NCI-H187 (cell line): ENCODE measurements around the gene PTPRN2.

Experiments used
- DNase-seq, 2 experiments: peaks; one replicate each; lab custom pipeline; 2025; lab: John Stamatoyannopoulos, UW

The PTPRN2 gene

GRCh38 chr7:157831143-157831905 is 756.3 kb downstream of the PTPRN2 start:
- DNase-seq = no peak

DNA sequence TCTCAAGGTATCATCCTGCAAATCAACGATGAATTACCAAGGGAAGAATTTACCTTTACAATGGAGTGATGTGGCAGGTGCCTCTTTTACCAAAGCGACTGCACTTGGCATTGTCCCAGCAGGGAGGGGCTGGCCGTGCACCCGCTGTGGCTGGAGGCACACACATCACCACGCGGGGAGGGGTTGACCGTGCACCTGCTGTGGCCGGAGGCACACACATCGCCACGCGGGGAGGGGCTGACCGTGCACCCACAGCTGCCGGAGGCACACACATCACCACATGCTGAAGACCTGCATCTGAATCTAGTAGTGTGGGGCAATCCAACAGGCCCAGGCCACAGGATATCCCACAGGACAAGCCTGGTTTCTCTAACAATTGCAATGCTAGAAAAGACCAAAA is 757.3 kb downstream of the PTPRN2 start:
- DNase-seq = peak in 1 of 2 experiments; percentile 83

DNA sequence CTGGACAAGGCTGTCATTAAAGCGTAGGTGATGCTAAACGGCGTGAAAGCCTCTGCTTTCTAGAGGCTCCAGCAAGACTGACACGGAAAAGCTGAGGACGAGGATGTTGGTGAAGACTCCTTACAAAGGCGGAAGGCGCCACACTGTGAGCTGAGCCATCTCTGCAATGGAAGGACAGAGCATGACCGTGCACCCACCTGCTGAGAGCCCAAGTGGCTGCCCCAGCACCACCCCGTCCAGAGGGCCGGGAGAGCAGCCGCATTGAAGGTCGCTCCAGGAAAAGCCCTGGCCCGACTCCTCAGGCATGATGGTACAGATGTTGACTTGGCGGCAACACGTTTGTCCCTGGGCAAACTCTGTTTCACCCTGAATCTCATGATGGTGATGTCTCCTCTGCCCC is 758.1 kb downstream of the PTPRN2 start:
- peak in 1 of 2 experiments; percentile 53 for DNase-seq

GRCh38 chr7:157828881-157829280 is 758.7 kb downstream of the PTPRN2 start:
- DNase-seq = no peak

GRCh38 chr7:157828190-157828589 is 759.4 kb downstream of the PTPRN2 start:
- no peak for DNase-seq

- DNase-seq = no peak
Measured at GRCh38 chr7:157827863-157828160, 759.8 kb downstream of the PTPRN2 start.

DNA sequence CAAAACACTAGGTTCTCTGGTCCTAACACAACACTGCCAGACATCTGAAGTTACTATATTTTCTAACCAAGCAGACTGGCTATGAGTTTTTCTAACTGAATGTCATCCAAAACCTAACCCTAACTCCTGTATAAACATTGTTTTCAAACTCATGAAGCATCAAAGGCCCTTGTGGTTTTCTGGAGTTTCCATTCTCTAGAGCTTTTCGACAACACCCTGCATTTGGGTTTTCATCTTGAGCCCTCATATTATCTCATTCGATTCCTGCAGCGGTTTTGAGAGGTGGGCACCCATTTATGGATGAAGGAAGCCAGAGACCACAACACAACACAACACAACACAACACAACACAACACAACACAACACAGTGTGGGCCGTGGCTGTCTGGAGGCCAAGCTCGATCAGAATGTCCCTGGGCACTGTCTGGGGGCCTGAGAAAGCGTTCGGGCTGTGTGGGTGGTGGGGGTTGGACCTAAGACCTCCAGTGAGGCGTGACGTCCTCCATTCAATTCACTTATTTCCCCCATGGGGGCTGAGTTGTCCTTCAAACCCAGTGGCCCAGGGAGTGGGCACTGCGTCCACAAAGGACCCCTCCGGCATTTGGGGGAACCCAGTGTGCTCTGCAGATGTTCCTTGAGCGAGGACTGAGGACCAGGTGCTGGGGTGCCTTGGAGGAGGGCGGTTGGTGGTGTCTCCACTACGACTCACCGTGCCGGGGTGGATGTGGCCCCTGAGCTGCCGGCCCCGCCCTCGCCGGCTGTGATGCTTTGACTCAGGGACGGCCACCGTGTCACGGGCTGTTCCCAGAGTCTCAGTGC is 760.4 kb downstream of the PTPRN2 start:
- DNase-seq = no peak

DNA sequence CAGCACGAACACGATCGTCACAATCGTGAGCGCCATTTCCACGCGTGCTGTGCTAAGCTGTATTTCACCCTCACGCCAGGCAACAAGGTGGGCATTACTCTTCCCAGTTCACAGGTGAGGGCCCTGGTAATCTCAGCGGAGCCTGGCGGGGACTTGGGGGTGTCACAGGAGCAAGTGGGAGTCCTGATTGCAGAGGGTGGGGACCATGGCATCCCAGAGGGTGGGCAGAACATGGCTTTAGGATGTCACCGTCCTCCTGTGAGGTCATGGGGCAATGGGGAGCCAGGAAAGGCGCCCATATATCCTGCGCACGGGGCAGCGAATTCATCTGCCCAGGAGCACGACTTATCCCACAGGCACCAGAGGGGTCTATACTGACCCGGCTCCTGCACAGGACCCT is 761.1 kb downstream of the PTPRN2 start:
- DNase-seq = no peak

DNA sequence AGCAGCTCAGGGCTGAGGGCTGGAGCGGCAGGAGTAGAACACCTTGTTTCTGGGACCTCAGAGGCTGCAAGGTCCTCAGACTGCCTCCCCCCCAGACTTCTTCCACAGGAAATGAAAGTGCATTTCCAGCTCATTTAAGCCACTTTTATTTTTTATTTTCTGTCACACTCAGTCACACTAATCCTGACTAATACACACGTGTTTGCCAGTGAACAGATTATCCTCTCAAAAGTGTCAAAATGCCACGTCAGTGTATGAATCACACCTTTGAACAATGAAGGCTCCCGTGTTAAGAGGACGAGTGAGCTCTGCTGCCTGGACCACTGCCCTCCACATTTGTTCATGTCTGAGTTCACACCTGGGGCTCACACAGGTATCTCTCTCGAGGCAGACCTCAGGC is 762.3 kb downstream of the PTPRN2 start:
- DNase-seq = no peak

GRCh38 chr7:157824819-157825121 is 762.9 kb downstream of the PTPRN2 start:
- DNase-seq = no peak

DNA sequence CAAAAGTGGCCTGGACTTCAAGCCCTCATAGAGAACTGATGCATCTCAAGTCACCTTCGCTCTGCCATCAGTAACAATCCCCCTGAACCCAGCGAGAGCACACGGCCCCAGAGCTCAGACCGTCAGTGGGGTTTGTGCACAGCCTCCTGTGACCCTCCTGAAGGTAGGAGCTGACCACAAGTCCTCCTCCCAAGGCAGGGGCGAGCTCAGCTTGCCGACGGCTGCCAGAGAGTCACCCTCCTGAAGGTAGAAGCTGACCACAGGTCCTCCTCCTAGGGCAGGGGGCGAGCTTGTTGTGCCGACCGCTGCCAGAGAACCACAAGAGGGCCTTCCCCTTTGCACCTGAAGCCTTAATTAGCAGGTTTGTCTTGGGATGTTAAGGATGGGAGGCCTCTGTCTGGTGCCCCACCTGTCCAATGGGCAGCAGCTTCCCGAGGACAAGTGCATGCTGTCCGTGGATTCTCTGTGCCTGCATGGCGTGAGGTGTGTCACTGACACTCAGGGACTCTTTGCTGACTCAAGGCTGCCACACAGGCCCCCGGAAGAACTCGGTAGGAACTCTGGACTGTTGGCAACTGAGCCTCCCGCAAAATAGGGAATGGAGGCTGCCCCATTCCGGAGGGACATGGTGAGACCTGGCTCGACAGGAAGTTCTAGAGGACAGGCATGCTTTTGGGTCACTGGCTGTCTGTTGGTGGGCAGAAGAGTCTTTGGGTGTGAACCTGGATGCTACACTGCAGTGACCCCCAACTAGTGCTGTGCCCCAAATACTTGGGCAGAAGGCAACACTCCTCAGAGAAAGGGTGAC is 763.4 kb downstream of the PTPRN2 start:
- DNase-seq = no peak

DNA sequence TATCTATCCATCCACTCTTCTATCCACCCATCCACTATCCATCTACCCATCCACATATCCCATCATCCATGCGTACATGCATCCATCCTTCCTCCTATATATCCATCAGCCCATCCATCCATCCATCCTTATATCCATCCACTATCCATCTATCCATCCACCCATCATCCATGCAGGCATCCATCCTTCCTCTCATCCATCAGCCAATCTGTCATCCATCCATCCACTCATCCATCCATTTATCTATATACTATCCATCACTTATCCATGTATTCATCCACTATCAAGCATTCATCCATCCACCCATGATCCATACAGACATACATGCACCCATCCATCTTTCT is 765.0 kb downstream of the PTPRN2 start:
- no peak for DNase-seq

DNA sequence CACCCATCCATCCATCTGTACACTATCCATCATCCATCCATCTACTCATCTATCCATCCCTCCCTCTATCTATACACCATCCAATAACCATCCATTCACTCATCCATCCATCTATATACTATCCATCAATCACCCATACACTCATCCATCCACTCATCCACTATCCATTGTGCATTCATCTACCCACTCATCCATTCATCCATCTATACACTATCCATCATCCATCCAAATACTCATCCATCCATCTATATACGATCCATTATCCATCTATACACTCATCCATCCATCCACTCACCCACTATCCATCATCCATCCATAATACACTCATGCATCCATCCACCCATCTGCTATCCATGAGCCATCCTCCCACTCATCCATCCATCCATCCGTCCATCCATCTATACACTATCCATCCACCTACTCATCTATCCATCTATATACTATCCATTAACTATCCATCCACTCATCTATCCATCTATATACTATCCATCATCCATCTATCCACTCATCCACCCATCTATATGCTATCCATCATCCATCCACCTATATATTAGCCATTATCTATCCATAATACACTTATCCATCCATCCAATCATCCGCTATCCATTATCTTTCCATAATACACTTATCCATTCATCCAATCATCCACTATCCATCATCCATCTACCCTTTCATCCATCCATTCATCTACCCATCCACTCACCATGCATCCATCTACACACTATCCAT is 765.5 kb downstream of the PTPRN2 start:
- no peak for DNase-seq

GRCh38 chr7:157820796-157821195 is 766.8 kb downstream of the PTPRN2 start:
- no peak for DNase-seq

DNA sequence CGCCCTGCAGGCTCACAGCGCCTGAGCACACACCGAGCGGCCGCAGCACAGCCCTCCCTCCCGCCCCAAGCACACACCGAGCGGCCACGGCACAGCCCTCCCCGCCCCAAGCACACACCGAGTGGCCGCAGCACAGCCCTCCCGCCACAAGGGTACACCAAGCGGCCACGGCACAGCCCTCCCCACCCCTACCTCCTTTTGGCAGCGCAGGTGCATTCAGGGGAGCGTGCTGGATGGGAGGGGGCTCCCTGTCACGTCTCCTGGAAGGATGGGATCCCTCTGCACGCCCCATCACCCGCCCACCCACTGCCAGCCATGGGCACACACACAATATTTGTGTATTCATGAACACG is 768.2 kb downstream of the PTPRN2 start:
- no peak for DNase-seq

- no peak for DNase-seq
Measured at GRCh38 chr7:157818701-157819454, 768.7 kb downstream of the PTPRN2 start.

- no peak for DNase-seq
Measured at GRCh38 chr7:157817944-157818700, 769.5 kb downstream of the PTPRN2 start.

- DNase-seq = no peak
Measured at GRCh38 chr7:157817433-157817832, 770.2 kb downstream of the PTPRN2 start.

- DNase-seq = no peak
Measured at GRCh38 chr7:157816526-157817250, 770.9 kb downstream of the PTPRN2 start.

- no peak for DNase-seq
Measured at GRCh38 chr7:157816086-157816485, 771.5 kb downstream of the PTPRN2 start.
